HG02840 (cell line): Measurements from ENCODE around the gene TOMM40.
"Not testable (repeated sequence)": the region's sequence is repeated elsewhere in the genome, so short reads cannot be mapped to it uniquely, and the experiment has no call there.

Source experiments
- ATAC-seq: cut with Tn5 transposase; IDR thresholded peaks from one replicate; pipeline ENCODE4 v1.9.1; 2021; ENCODE audit warnings: mild to moderate bottlenecking, moderate library complexity, moderate number of reproducible peaks; ENCODE audit not compliant: unreplicated experiment, low FRiP score

TOMM40 gene

GRCh38 chr19:44891016-44891882, at the start of gene TOMM40:
Gene TOMM40, plus strand, starts transcription at chr19:44891254. Its CDS starts 162 bp downstream, at chr19:44891416.
- ATAC-seq: peak; percentile 70

GRCh38 chr19:44845286-44845611, 45.8 kb upstream of the TOMM40 start:
- ATAC-seq: no peak

DNA sequence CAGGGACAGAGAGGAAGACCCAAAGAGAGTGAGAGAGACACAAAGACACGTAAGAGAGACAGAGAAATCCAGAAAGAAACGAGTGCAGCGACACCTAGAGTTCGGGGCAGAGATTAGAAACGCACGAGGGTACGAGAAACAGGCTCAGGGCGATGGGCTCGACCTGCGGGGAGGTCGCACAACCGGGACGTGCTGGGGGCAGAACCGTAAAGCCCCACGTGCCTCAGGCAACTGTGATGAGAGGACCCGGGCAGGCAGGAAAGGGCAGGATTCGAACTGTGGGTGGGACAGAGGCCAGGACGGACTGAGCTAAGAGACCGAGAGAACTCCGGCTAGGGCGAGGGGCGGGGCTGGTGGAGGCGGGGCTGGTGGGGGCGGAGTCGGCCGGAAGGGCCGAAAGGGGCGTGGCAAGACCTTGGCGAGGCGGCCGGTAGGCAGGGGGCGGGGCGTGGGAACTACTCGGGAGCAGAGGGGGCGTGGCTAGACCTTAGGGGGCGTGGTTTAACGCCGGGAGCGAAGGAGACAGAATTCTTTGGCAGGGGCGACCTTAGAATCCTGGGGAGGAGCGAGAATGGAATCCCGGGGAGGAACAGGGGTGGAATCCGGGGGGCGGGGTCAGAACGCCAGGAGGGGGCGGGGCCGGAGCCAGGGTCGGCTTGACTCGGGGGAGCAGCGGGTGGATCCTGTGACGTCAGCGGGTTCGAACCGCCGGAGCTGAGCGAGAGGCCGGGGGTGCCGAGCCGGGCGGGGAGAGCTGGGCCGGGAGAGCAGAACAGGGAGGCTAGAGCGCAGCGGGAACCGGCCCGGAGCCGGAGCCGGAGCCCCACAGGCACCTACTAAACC, 45.2 kb upstream of the TOMM40 start, which contains the start of gene NECTIN2:
NECTIN2 (plus strand) TSS at position 686 of the 843 bp plus-strand sequence. CDS start 229 bp downstream, outside the sequence.
- ATAC-seq: no peak

- no peak for ATAC-seq
These were observed 44.5 kb upstream of the TOMM40 start for GRCh38 chr19:44846455-44847143.

- no peak for ATAC-seq
These were observed 43.7 kb upstream of the TOMM40 start for GRCh38 chr19:44847144-44848035.

DNA sequence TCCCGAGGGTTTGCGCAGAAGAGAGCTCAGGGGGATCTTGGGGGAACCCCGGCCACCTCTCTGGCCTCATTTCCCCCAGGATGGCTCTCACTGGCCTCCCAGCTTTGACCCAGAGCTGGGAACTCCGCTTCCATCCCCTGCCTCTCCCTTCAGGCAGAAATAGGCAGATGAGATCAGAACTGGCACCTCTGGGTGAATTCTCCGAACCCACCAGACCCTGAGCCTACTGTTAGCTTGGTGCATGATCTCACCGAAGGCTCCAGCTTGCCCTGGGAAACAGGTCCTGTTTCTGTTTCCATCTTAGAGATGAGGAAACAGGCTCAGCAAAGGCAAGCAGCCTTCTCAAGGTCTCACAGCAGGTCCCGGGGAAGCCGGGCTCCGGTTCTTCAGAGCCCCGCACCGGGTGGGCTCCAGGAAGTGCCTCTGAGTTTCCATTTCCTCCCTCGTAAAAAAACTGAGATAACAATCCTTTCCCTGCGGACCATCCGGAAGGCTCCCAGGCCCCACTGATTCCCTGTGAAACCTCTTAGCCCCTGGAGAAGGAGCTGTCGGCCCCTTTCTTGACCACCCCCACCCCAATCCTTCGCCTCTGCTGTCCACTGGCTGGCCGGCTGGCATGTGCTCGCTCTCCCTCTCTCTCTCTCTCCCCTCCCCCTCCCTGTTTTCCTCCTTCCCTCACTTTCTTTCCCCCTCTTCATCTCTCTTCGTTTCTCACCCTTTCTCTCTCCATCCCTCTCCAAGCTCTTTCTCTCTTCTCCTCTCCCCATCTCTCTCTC, 42.8 kb upstream of the TOMM40 start:
- no peak for ATAC-seq

DNA sequence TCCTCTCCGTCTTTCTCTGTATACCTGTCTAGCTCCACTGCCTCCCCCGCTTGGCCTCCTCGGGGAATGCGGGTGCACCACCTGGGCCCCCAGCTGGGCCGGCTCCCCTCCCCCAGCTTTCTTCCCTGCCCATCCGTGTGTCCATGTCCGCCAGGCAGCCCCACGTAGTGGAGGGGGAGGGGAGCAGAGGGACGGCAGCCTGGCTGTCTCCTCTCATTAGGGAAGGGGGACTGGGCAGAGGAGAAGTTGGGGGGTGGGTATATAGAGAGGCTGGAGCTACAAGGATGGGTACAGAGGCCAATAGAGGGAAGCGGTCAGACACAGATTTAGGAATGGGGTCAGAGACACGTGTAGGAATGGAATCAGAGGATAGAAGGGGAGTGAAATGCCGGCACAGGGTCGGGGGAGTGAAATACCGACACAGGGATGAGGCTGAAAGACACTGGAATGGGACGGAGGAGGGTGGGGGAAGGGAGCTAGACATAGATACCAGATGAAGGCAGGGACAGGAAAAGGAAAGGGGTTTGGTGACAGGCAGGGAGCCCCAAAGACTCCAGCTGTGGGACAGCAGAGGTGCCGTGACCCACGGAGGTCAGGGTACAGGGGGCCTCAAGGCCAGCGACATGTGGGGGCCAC, 42.1 kb upstream of the TOMM40 start:
- no peak for ATAC-seq

DNA sequence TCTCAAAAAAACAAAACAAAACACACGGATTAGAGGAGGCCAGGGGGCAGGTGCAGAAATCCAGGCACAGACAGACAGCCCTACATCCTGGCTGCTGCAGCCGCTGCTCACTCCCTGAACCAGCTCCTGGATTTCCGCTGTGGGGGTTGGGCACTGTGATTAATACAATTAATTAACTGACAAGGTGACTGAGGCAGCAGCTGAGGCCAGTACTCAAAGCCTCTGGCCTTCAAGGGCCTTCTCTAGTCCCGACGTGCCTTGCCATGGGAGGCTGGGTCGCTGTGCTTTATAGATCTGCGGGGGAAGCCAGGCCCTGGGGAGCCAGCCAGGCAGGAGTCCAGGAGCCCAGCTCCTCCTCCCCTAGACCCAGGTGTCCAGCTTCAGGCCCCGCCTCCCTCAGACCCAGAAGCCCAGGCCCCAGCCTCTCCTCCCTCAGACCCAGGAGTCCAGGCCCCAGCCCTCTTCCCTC, 40.4 kb upstream of the TOMM40 start:
- ATAC-seq: no peak

GRCh38 chr19:44851427-44851826, 39.6 kb upstream of the TOMM40 start:
- ATAC-seq: no peak

- ATAC-seq: no peak
These were observed 35.4 kb upstream of the TOMM40 start for GRCh38 chr19:44855606-44856005.

GRCh38 chr19:44856421-44857083, 34.5 kb upstream of the TOMM40 start:
- no peak for ATAC-seq

- ATAC-seq: no peak
These were observed 33.2 kb upstream of the TOMM40 start for GRCh38 chr19:44857837-44858236.

DNA sequence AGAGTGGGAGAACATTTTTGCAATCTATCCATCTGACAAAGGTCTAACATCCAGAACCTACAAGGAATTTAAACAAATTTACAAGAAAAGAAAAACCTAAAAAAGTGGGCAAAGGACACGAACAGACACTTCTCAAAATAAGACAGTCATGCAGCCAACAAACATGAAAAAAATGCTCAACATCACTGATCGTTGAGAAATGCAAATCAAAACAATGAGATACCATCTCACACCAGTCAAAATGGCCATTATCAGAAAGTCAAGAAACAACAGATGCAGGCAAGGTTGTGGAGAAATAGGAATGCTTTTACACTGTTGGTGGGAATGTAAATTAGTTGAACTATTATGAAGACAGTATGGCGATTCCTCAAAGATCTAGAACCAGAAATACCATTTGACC, 29.5 kb upstream of the TOMM40 start:
- not testable (repeated sequence) for ATAC-seq

DNA sequence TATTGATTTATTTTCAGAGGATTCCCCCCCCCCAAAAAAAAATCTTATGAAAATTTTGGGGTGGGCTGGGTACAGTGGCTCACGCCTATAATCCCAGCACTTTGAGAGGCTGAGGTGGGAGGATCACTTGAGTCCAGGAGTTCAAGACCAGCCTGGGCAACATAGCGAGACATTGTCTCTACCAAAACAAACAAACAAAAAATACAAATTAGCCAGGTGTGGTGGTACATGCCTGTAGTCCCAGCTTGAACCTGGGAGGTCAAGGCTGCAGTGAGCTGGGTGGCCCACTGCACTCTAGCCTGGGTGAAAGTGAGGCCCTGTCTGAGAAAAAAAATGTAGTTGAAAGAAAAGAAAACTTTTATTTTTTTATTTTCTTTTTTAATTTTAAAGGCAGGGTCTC, 27.1 kb upstream of the TOMM40 start:
- no peak for ATAC-seq

DNA sequence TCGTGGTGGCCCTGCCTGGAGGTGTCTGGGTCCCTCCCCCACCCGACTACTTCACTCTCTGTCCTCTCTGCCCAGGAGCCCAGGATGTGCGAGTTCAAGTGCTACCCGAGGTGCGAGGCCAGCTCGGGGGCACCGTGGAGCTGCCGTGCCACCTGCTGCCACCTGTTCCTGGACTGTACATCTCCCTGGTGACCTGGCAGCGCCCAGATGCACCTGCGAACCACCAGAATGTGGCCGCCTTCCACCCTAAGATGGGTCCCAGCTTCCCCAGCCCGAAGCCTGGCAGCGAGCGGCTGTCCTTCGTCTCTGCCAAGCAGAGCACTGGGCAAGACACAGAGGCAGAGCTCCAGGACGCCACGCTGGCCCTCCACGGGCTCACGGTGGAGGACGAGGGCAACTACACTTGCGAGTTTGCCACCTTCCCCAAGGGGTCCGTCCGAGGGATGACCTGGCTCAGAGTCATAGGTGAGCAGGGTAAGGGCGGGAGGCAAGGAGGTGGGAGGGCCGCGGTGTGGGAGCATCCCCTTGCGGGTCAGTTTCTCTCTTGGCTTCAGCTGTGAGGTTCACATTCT, 25.8 kb upstream of the TOMM40 start:
- ATAC-seq: no peak

DNA sequence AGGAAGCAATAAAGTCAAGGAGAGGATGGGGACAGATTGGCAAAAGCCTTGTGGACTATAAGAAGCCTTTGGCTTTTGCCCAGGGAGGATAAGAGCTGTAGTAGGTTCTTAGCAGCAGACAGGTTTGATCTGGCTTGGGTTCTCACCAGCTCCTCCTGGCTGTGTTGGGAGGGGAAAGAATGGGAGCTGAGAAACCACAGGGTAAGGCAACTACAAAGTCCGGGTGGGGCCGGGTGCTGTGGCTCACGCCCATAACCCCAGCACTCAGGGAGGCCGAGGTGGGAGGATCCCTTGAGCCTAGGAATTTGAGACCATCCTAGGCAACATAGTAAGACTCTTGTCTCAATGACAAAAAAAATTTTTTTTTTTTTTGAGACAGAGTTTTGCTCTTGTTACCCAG, 24.4 kb upstream of the TOMM40 start:
- ATAC-seq: no peak

- ATAC-seq: no peak
These were observed 23.5 kb upstream of the TOMM40 start for GRCh38 chr19:44867578-44867977.
